Activated T-cell treated with anti-CD3 and anti-CD28 coated beads, Interleukin-2, amount 50 U/mL, for 72 hours (primary cell): ENCODE measurements around the gene ZNF234. TPM values are rescaled to one million over a fixed set of nuclear protein-coding genes. Genes with fewer than 3 reads are reported as not detected.
"Not testable (repeated sequence)": the region's sequence is repeated elsewhere in the genome, so short reads cannot be mapped to it uniquely, and the experiment has no call there.

Source experiments
- ATAC-seq, 2 donors: fragments of 150-1000 bp; cut with Tn5 transposase; replicated peaks in 1 of 2; 2 replicates each; pipeline ENCODE4 v1.10.0; 2021; ENCODE audit warnings: moderate library complexity in 2 of 2, mild to moderate bottlenecking in 1 of 2
- DNase-seq, 2 donors: peaks; one replicate each; pipeline ENCODE4 v3.0.0; 2021 to 2022; ENCODE audit warnings: mixed read lengths in 1 of 2
- H3K27ac Mint-ChIP-seq: one replicate; pipeline ENCODE4 v1.8.0; 2022; ENCODE audit warnings: mild to moderate bottlenecking, moderate library complexity, mixed read lengths
- H3K27me3 Mint-ChIP-seq: one replicate; pipeline ENCODE4 v1.8.0; 2022; ENCODE audit warnings: low read depth, mixed read lengths
- H3K36me3 Mint-ChIP-seq, 2 donors: one replicate each; pipeline ENCODE4 v1.8.0; 2022; ENCODE audit warnings: mixed read lengths in 2 of 2, mild to moderate bottlenecking in 1 of 2; ENCODE audit not compliant: insufficient read depth in 2 of 2
- H3K4me1 Mint-ChIP-seq: one replicate; pipeline ENCODE4 v1.8.0; 2022; ENCODE audit warnings: low read depth, mixed read lengths
- H3K4me3 Mint-ChIP-seq, 2 donors: one replicate each; pipeline ENCODE4 v1.8.0; 2022; ENCODE audit warnings: mild to moderate bottlenecking in 2 of 2, mixed read lengths in 2 of 2, moderate library complexity in 2 of 2
- H3K9me3 Mint-ChIP-seq, 2 donors: one replicate each; pipeline ENCODE4 v1.8.0; 2022; ENCODE audit warnings: mixed read lengths in 2 of 2
- total RNA-seq, 2 donors: library from RNA; stranded (reverse); gene quantifications; one replicate each; pipeline ENCODE4 v1.2.3, GENCODE V29; 2022

Gene ZNF234
- total RNA-seq, 2 donors from 2014 or later: 6.2 to 8.5 TPM

GRCh38 chr19:44149776-44150175 lies 8.4 kb downstream of the ZNF234 start:
- no peaks in the 10 kb centered on the region for H3K27me3 Mint-ChIP-seq
- DNase-seq (no peak), ATAC-seq (no peak)
- H3K36me3 Mint-ChIP-seq: peaks cover 42 to 62% of the 10 kb centered on the region in 2 donors
- no peak overlapping the region for H3K27ac Mint-ChIP-seq
- H3K9me3 Mint-ChIP-seq: peaks cover 7 to 15% of the 10 kb centered on the region in 2 donors
- H3K4me1 Mint-ChIP-seq: no peaks in the 10 kb centered on the region
- H3K4me3 Mint-ChIP-seq: no peak overlapping the region

GRCh38 chr19:44151491-44151890 lies 10.1 kb downstream of the ZNF234 start:
- Mint-ChIP-seq H3K27me3 (no peaks in the 10 kb centered on the region), H3K4me1 (no peaks in the 10 kb centered on the region), H3K4me3 (no peak overlapping the region), H3K27ac (no peak overlapping the region), H3K36me3 (peaks cover 43 to 60% of the 10 kb centered on the region in 2 donors), H3K9me3 (peaks cover 10 to 19% of the 10 kb centered on the region in 2 donors)
- ATAC-seq (no peak), DNase-seq (no peak)

- H3K27me3 Mint-ChIP-seq: no peaks in the 10 kb centered on the region
Observed at GRCh38 chr19:44156475-44156874, 15.1 kb downstream of the ZNF234 start.

GRCh38 chr19:44163789-44164188 lies 22.4 kb downstream of the ZNF234 start:
- Mint-ChIP-seq H3K4me1 (peaks cover 31% of the 10 kb centered on the region), H3K36me3 (peaks cover 25 to 41% of the 10 kb centered on the region in 2 donors), H3K9me3 (peaks cover 13 to 26% of the 10 kb centered on the region in 2 donors), H3K27ac (peak overlapping the region; percentile 47), H3K4me3 (no peak overlapping the region), H3K27me3 (no peaks in the 10 kb centered on the region)
- ATAC-seq (no peak), DNase-seq (no peak)

More at GRCh38 chr19:44156475-44156874, 15.1 kb downstream of the ZNF234 start:
- H3K4me1 Mint-ChIP-seq: no peaks in the 10 kb centered on the region
- H3K27ac Mint-ChIP-seq: no peak overlapping the region
- ATAC-seq: no peak
- no peak for DNase-seq
- peaks cover 40 to 57% of the 10 kb centered on the region in 2 donors for H3K36me3 Mint-ChIP-seq
- H3K4me3 Mint-ChIP-seq: no peak overlapping the region
- peaks cover 17 to 34% of the 10 kb centered on the region in 2 donors for H3K9me3 Mint-ChIP-seq

GRCh38 chr19:44164327-44164672 lies 22.9 kb downstream of the ZNF234 start:
- Mint-ChIP-seq H3K36me3 (peaks cover 25 to 46% of the 10 kb centered on the region in 2 donors), H3K27ac (peak overlapping the region; percentile 99), H3K4me1 (peaks cover 32% of the 10 kb centered on the region), H3K27me3 (no peaks in the 10 kb centered on the region), H3K9me3 (peaks cover 13 to 28% of the 10 kb centered on the region in 2 donors), H3K4me3 (peak overlapping the region; percentile 93 to 99)
- ATAC-seq: no peak
- DNase-seq: no peak

- Mint-ChIP-seq H3K4me1 (peaks cover 32% of the 10 kb centered on the region), H3K9me3 (peaks cover 13 to 28% of the 10 kb centered on the region in 2 donors), H3K27me3 (no peaks in the 10 kb centered on the region), H3K27ac (peak within 1 kb of the TSS; percentile 99), H3K4me3 (peak within 1 kb of the TSS; percentile 93 to 99), H3K36me3 (peaks cover 29 to 51% of the 10 kb centered on the region in 2 donors)
- DNase-seq (peak; percentile 77 to 85), ATAC-seq (peak; percentile 89)
Observed at GRCh38 chr19:44164673-44165512, 23.5 kb downstream of the ZNF234 start, which contains the start of gene ZNF226. ZNF226 (plus strand) TSS chr19:44165100; CDS start chr19:44170081, 4,981 bp downstream.

GRCh38 chr19:44170660-44171059 lies 29.3 kb downstream of the ZNF234 start:
- peaks cover 21% of the 10 kb centered on the region for H3K4me1 Mint-ChIP-seq
- not testable (repeated sequence) for DNase-seq, H3K4me3 Mint-ChIP-seq, H3K27me3 Mint-ChIP-seq, ATAC-seq, H3K27ac Mint-ChIP-seq
- H3K9me3 Mint-ChIP-seq: peaks cover 20 to 31% of the 10 kb centered on the region in 2 donors
- peaks cover 52 to 93% of the 10 kb centered on the region in 2 donors for H3K36me3 Mint-ChIP-seq

GRCh38 chr19:44176590-44176989 lies 35.2 kb downstream of the ZNF234 start:
- Mint-ChIP-seq H3K4me1 (no peaks in the 10 kb centered on the region), H3K27ac (no peak overlapping the region), H3K36me3 (peaks cover 49 to 74% of the 10 kb centered on the region in 2 donors), H3K4me3 (no peak overlapping the region), H3K9me3 (peaks cover 37 to 41% of the 10 kb centered on the region in 2 donors), H3K27me3 (no peaks in the 10 kb centered on the region)
- ATAC-seq (no peak), DNase-seq (no peak)

- no peak overlapping the region for H3K27ac Mint-ChIP-seq
- no peak for DNase-seq
- H3K36me3 Mint-ChIP-seq: peaks cover 23 to 37% of the 10 kb centered on the region in 2 donors
Observed at GRCh38 chr19:44180968-44181367, 39.6 kb downstream of the ZNF234 start.

GRCh38 chr19:44182145-44182544 lies 40.8 kb downstream of the ZNF234 start:
- ATAC-seq: no peak
- Mint-ChIP-seq H3K9me3 (peaks cover 19 to 21% of the 10 kb centered on the region in 2 donors), H3K27me3 (no peaks in the 10 kb centered on the region), H3K4me3 (no peak overlapping the region), H3K27ac (no peak overlapping the region), H3K36me3 (peaks cover 12 to 25% of the 10 kb centered on the region in 2 donors), H3K4me1 (no peaks in the 10 kb centered on the region)
- no peak for DNase-seq

More at GRCh38 chr19:44180968-44181367, 39.6 kb downstream of the ZNF234 start:
- H3K27me3 Mint-ChIP-seq: no peaks in the 10 kb centered on the region
- H3K4me1 Mint-ChIP-seq: no peaks in the 10 kb centered on the region
- no peak for ATAC-seq
- no peak overlapping the region for H3K4me3 Mint-ChIP-seq
- peaks cover 28 to 31% of the 10 kb centered on the region in 2 donors for H3K9me3 Mint-ChIP-seq

- Mint-ChIP-seq H3K9me3 (peaks cover 19 to 24% of the 10 kb centered on the region in 2 donors), H3K36me3 (peaks cover 9 to 15% of the 10 kb centered on the region in 2 donors), H3K27ac (no peak overlapping the region), H3K4me1 (no peaks in the 10 kb centered on the region), H3K27me3 (no peaks in the 10 kb centered on the region), H3K4me3 (no peak overlapping the region)
- no peak for ATAC-seq
- no peak for DNase-seq
Observed at GRCh38 chr19:44190020-44190419, 48.7 kb downstream of the ZNF234 start.

- no peak overlapping the region for H3K27ac Mint-ChIP-seq
- peaks cover 19 to 23% of the 10 kb centered on the region in 2 donors for H3K9me3 Mint-ChIP-seq
- no peaks in the 10 kb centered on the region for H3K27me3 Mint-ChIP-seq
- ATAC-seq (no peak), DNase-seq (no peak)
- H3K36me3 Mint-ChIP-seq: peaks cover 13 to 14% of the 10 kb centered on the region in 2 donors
- no peak overlapping the region for H3K4me3 Mint-ChIP-seq
- H3K4me1 Mint-ChIP-seq: no peaks in the 10 kb centered on the region
Observed at GRCh38 chr19:44192127-44192526, 50.8 kb downstream of the ZNF234 start.

GRCh38 chr19:44196772-44197171 lies 55.4 kb downstream of the ZNF234 start:
- DNase-seq (no peak), ATAC-seq (no peak)
- H3K27me3 Mint-ChIP-seq: no peaks in the 10 kb centered on the region
- H3K9me3 Mint-ChIP-seq: peaks cover 10 to 12% of the 10 kb centered on the region in 2 donors
- H3K4me1 Mint-ChIP-seq: no peaks in the 10 kb centered on the region
- H3K27ac Mint-ChIP-seq: no peak overlapping the region
- H3K4me3 Mint-ChIP-seq: no peak overlapping the region
- peaks cover 9 to 13% of the 10 kb centered on the region in 2 donors for H3K36me3 Mint-ChIP-seq
